Left cardiac atrium (tissue), 4 donors: ENCODE measurements around the gene HAPLN2. TPM values are rescaled to one million over a fixed set of nuclear protein-coding genes. Genes with fewer than 3 reads are reported as not detected.
A peak's percentile ranks its signal among the peaks of the same experiment; 100 is the strongest.

Experiments
- ATAC-seq, 2 donors: fragments of 200-7000 bp; cut with Tn5 transposase; one replicate each; pipeline ENCODE4 v1.9.1; 2020; ENCODE audit warnings: mild to moderate bottlenecking in 2 of 2, moderate library complexity in 2 of 2
- DNase-seq: peaks from one replicate; pipeline ENCODE4 v3.0.0-alpha.2; 2020
- intact Hi-C, 2 donors: fragments of 100-400 bp; cut with DNase I; formaldehyde crosslinking; loops; one replicate each; pipeline versions ENCODE4 v1.14.1 to v1.15.1; 2022 to 2023
- total RNA-seq, 2 donors: library from RNA; stranded (reverse); fragmentation: NEBNext Ultra II Directional; extraction: Animal tissue kit (Norgen Biotek cat#: 25700); gene quantifications; one replicate each; pipeline ENCODE4 v1.2.1, GENCODE V29; 2021
- donor health status: DM: no; HTN: yes; CAD: no.
- donor health status: DM: no; HTN: yes; CAD: no; lungs with severe emphysema.
- donor health status: DM: yes; HTN: yes; CAD: no.
- donor health status: Dilated cardiomyopathy.

The HAPLN2 gene
- total RNA-seq, 2 donors from 2014 or later = 1.3 to 1.9 TPM

- no peak for ATAC-seq
- DNase-seq = peak; percentile 11
- intact Hi-C loops = no loop called here
These were observed 36.1 kb downstream of the HAPLN2 start for GRCh38 chr1:156655151-156655903.

DNA sequence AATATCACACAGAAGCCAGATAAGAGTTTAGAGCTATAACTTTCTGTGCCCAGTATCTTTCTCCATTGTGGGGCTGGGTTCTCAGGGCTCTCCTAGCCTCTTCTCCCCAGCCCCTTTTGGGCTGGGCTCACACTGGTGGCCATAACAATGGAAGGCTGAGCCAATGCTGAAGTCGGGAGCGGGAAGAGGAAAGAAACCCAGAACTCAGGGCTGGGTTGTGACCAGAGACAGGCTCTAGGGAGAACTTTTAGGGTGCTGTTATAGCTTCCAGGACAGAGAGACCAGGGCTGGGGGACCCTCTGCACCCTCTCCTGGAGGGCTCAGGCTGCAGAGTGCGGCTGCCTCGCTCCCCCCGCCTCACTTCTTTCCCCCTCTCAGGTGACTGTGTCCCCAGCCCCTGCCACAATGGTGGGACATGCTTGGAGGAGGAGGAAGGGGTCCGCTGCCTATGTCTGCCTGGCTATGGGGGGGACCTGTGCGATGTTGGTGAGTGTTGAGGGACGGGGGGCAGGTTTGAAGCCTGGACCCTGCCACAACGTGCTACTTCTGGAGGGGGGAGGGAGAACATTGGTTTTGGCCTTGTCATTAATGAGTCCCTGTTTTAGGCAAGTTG is 36.8 kb downstream of the HAPLN2 start:
- intact Hi-C loops = loop anchor here in 1 of 2 donors (2.0 kb wide), 2 partner anchors 27 to 269 kb away; no protein-coding TSS in a partner anchor
- DNase-seq (peak; percentile 5), ATAC-seq (no peak)

DNA sequence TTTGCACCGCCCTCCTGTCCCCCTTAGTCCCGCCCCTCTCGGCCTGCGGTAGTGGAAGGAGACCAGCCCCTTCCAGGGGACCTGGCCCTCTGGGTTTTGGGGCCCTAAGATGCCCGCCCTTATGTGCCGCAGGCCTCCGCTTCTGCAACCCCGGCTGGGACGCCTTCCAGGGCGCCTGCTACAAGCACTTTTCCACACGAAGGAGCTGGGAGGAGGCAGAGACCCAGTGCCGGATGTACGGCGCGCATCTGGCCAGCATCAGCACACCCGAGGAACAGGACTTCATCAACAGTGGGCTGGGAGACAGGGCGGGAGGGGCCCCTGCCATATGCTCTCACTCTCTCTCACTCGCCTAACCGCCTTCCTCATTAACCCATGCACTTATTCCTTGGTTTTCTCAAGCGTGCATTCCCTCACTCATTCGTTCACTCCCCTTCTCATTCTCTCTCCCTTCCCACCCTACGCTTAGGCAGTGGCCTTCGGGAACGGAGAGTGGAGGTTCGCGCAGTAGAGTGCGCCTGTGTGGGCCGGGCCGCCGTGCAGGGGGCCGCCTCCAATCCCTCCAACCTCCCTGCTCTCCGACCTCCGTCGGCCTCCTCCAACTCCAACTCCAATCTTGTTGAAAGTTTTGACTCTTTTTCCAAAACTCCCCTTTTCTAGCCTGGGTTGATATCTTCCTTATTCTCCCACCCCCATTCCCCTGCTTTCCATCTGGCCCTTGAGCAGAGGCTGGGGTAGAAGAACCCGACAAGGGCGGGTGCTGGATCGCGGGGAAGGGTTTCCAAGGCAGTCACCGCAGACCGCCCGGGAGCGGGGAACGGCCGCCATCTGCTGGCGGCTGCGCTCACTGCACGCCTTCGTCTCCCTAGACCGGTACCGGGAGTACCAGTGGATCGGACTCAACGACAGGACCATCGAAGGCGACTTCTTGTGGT is 37.9 kb downstream of the HAPLN2 start:
- DNase-seq (peak; percentile 81), ATAC-seq (peak; percentile 36 to 42)
- intact Hi-C loops = loop anchor here in 1 of 2 donors (2.0 kb wide), 2 partner anchors 28 to 270 kb away; no protein-coding TSS in a partner anchor

DNA sequence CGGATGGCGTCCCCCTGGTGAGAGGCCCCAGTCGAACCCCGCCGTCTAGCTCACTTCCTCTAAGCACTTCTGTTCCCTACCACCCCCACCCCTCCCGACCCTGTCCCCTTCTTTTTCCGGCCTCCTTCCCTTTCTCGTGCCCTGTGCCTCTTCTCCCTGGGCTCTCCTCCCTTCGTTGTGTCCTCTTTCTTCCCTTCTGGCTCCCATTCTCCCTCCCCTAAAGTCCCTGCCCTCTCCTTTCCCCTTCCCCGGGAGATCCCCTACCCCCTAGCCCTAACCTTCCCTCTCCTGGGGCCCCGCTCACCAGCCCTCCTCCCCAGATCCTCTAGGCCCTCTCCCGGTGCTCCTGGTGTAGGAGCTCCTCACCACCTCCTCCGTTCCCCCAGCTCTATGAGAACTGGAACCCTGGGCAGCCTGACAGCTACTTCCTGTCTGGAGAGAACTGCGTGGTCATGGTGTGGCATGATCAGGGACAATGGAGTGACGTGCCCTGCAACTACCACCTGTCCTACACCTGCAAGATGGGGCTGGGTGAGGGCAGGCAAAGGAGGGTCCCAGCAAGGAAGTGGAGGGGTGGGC is 38.6 kb downstream of the HAPLN2 start:
- DNase-seq (peak; percentile 20), ATAC-seq (no peak)
- intact Hi-C loops = loop anchor here (2.0 kb wide), 4 partner anchors 21 to 271 kb away; no protein-coding TSS in a partner anchor

DNA sequence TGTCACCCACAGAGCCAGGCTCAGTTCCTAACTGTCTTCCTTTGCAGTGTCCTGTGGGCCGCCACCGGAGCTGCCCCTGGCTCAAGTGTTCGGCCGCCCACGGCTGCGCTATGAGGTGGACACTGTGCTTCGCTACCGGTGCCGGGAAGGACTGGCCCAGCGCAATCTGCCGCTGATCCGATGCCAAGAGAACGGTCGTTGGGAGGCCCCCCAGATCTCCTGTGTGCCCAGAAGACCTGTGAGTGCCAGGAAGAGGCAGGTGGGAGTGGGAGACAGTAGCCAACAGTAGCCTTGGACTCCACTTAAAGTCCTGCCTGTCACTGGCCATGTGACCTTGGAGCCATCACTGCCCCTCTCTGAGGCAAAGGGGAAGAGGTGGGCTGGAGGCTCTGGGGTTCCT is 39.3 kb downstream of the HAPLN2 start:
- intact Hi-C loops = loop anchor here in 1 of 2 donors (2.0 kb wide), 2 partner anchors 20 to 32 kb away; no protein-coding TSS in a partner anchor
- DNase-seq (peak; percentile 29), ATAC-seq (no peak)

- ATAC-seq = no peak
- peak; percentile 17 for DNase-seq
- intact Hi-C loops = loop anchor here in 1 of 2 donors (2.0 kb wide), 2 partner anchors 20 to 32 kb away; no protein-coding TSS in a partner anchor
These were observed 39.8 kb downstream of the HAPLN2 start for GRCh38 chr1:156658945-156659574.

DNA sequence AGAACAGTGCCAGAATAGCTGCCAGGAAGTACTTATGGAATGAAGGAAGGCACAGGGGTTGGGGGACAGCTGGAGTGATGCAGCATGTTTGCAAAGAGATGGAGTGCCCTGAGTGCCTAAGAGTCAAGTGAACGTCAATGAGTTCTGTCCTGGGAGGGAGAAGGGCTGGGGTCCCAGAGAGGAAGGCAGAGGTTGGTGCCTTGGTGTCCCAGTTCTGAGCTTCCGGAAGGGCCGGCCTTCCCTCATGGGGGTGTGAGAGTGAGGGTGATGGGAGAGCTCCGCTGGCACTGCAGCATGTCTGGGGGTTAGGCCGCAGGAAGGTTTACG is 40.4 kb downstream of the HAPLN2 start:
- ATAC-seq = no peak
- DNase-seq = no peak
- intact Hi-C loops = loop anchor here in 1 of 2 donors (2.0 kb wide), 2 partner anchors 19 to 33 kb away; no protein-coding TSS in a partner anchor

GRCh38 chr1:156659988-156660751 is 41.0 kb downstream of the HAPLN2 start:
- DNase-seq (peak; percentile 98), ATAC-seq (peak; percentile 78 to 87)
- intact Hi-C loops = loop anchor here (1.0 to 2.0 kb wide), 3 partner anchors 17 to 33 kb away; partner anchors contain the start of gene NES (in 1 of the 2)

DNA sequence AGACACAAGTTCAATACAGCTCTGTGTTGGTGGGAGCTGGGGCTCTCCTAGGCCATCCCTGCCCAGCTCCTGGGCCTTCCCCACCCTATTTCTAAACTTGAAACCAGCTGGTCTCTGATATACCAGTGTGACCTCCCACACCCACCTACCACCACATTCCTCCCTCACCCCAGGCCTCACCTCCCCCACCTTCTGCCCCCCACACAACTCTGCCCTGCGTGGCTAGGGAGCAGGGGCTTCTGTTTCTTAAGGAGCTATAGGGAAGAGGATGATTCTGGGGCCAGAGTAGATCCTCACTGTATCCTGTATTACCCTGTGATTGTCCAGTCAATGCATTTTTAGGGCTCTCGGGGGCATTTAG is 41.5 kb downstream of the HAPLN2 start:
- ATAC-seq (no peak), DNase-seq (no peak)
- intact Hi-C loops = loop anchor here in 1 of 2 donors (1.0 kb wide), 1 partner anchor 17 kb away; the partner anchor contains the start of gene NES

DNA sequence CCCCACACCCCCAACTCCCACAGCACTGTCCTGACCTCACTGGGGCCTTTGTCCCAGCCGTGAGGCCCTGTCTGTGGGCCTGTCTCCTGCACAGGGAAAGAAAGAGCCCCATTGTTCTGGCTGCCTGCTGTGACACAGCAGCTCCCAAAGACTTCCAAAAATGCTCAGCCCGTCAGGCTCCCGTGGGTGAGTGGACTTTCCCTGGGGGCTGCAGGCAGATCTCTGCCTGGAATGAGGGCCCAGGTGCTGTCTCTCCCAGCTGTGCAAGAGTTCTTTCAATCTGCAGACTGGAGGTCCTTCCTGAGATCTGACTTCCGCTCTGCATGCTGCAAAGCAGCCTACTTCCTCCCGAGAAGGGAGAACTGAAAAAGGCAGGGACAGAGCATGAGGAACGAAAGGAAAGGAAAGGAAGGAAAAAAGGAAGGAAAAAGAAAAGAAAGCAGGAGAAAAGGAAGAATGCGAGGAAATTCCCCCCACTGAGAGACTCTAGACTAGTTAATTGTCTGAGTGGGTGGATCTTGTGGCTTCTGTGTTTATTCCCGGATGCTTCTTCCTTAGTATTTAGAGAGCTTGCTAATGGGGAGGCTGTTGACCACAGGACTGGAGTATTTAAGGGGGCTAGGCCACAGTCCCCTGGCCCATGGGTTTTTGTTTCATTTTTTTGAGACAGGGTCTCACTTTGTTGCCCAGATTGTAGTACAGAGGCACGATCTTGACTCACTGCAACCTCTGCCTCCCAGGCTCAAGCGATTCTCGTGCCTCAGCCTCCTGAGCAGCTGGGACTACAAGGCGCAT is 43.0 kb downstream of the HAPLN2 start:
- peak in 1 of 2 donors; percentile 1 for ATAC-seq
- intact Hi-C loops = no loop called here
- DNase-seq = no peak

DNA sequence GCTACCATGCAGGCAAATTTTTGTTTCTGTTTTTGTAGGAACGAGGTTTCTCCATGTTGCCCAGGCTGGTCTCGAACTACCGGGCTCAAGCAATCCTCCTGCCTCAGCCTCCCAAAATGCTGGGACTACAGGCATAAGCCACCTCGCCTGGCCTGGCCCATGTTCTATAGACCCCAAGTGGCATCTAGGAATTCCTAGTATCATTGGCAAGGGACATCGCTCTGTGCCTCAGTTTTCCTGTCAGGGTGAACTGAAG is 43.5 kb downstream of the HAPLN2 start:
- ATAC-seq (no peak), DNase-seq (no peak)
- intact Hi-C loops = no loop called here

DNA sequence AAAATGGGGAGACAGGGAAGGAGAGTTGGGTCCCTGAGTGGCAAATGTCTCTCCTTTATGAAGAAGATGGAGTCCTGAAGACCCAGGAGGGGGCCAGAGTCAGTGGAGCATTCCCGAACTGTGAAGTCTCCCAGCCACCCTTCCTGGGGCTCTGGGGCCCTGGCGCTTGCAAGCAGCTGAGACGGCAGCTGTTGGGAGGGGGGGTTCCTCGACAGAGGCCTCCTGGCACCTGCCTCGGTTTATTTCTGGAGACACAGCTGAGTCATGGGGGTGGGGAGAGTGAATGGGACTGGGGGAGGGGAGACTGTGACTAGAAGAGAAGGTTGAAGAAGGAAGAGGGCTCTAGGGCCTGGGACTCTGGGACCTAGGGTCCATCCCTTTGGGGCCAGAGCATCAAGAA is 44.0 kb downstream of the HAPLN2 start:
- peak in 1 of 2 donors; percentile 3 for ATAC-seq
- intact Hi-C loops = no loop called here
- peak; percentile 63 for DNase-seq

GRCh38 chr1:156664046-156664766 is 45.0 kb downstream of the HAPLN2 start:
- no peak for DNase-seq
- intact Hi-C loops = no loop called here
- ATAC-seq = peak in 1 of 2 donors; percentile 29

DNA sequence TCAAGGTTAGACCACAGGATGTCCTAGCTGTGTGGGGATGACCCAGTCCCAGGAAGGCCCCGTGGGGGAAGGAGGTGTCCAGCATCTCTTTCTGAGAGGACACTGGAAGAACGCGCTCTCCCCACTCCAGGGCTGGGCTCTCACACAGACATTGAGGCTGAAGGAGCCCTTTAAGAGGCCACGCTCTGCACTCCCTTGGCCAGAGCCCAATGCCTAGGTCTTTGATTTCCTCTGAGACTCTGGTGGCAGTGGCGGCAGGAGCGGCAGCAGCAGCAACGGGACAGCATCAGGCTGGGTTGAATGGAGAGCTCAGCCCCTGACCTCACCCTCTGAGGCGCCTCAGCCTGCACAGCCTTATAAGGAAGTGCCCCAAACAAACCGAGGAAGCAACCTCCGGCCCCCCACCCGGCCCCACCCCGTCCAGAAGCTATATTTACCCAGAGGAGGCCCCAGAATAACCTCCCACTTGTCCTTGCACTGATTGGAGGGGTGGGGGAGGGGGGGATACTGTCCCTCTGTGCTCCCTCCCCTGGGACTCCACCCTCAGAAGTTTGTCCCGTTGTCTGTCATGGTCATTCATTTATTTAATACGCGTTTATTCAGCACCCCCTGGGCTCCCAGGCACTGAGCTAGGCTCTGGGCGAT is 45.7 kb downstream of the HAPLN2 start:
- ATAC-seq (peak; percentile 44), DNase-seq (peak; percentile 80)
- intact Hi-C loops = no loop called here

- intact Hi-C loops = no loop called here
- no peak for ATAC-seq
- no peak for DNase-seq
These were observed 46.3 kb downstream of the HAPLN2 start for GRCh38 chr1:156665539-156665938.
